ENCODE results near the gene XXYLT1. TPM values are rescaled to one million over a fixed set of nuclear protein-coding genes. Genes with fewer than 3 reads are reported as not detected.

The XXYLT1 gene
- total and polyA plus RNA-seq, 10 of the 15 experiments (the other 5 are each of a cell fraction or from before 2014, with no cell fraction given) = 1.2 to 14.2 (median 9.3) TPM

DNA sequence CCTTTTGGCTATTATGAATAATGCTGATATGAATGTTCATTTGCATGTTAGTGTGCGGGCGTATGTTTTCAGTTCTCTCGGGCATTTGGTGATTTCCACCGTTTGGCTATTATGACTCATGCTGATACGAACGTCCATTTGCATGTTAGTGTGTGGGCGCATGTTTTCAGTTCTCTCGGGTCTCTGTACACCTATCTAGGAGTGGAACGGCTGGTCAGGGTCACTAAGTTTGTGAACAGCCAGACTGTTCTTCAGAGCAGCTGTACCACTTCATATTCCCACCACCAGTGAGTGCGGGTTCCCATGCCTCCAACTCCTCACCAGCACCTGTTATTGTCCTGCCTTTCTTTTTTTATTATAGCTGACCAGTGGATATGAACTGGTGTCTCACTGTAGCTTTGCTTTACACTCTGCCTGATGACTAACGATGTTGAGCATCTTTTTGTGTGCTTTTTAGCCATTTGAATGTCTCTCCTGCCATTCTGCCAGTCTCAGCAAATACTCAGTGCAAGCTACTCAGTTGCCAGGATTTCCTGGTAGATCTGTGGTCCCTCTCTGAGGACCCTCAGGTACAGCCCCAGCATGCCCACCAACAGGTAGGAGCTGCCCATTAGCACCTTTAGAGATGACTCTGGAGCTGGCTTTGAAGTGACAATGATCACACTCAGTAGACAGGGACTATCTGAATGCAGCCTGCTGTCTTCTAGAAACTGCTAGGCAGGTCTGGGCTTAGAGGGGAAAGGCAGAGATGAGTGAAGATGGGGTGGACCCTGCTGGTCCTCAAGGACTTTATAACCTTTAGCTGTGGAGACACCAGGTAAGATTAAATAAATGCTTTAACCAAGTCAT lies 141.1 kb downstream of the XXYLT1 start:
- Histone ChIP-seq H3K27ac (ENCODE audit: control insufficient read depth, insufficient read depth) (peak overlapping the region; percentile 91), H3K36me3 (ENCODE audit: control insufficient read depth in 2 of 2, insufficient read depth in 2 of 2, low read length in 1 of 2) (no peaks in the 10 kb centered on the region), H3K4me3 (peak overlapping the region; percentile 9; the same call in 1 of the 2 replicates), H3K4me1 (ENCODE audit: control insufficient read depth, insufficient read depth, low read length) (peaks cover 60% of the 10 kb centered on the region), H3K9me3 (replicated peaks; ENCODE audit: control insufficient read depth, insufficient read depth, low read length) (no peaks in the 10 kb centered on the region), H4K20me1 (ENCODE audit: control insufficient read depth, insufficient read depth) (no peaks in the 10 kb centered on the region), H2AFZ (ENCODE audit: control insufficient read depth, low read depth, low read length) (peak overlapping the region; percentile 2; the same call in 1 of the 2 replicates), H3K4me2 (ENCODE audit: control insufficient read depth, insufficient read depth) (peak overlapping the region; percentile 88), H3K79me2 (ENCODE audit: control insufficient read depth, insufficient read depth, low read length) (peaks cover 14% of the 10 kb centered on the region), H3K9ac (ENCODE audit: control insufficient read depth, insufficient read depth, low read length) (peak overlapping the region; percentile 78), H3K27me3 (replicated peaks in 1 of 2; ENCODE audit: control insufficient read depth in 2 of 2, insufficient read depth in 2 of 2, low read length in 1 of 2) (no peaks in the 10 kb centered on the region)
- ChIA-PET RAD21 (ENCODE audit: unreplicated experiment) (interaction anchor here (0.7 to 5.2 kb wide), 19 partner anchors 9 to 458 kb away, joined by 3 to 111 read pairs (median 7); partner anchors contain the start of genes LSG1 and XXYLT1), SMC1A (ENCODE audit: uncharacterized antibody, unreplicated experiment) (interaction anchor here (1.0 to 11.1 kb wide), 18 partner anchors 10 to 458 kb away, joined by 3 to 178 read pairs (median 8); partner anchors contain the start of genes LSG1 and XXYLT1), CTCF (interaction anchor here (0.8 to 4.1 kb wide), 25 partner anchors 9 to 459 kb away, joined by 3 to 44 read pairs (median 6); partner anchors contain the start of gene XXYLT1), POLR2A (interaction anchor here (0.5 to 8.7 kb wide), 14 partner anchors 9 to 421 kb away, joined by 3 to 136 read pairs (median 11); no protein-coding TSS in a partner anchor)
- DNase-seq (ENCODE audit: low read depth, low spot score) (peak; percentile 99), FAIRE-seq (peak; percentile 97), ATAC-seq (peak; percentile 95)
- TSS peak; percentile 99 for BruUV-seq (replicated peaks)
- in situ Hi-C loops (cut with MboI) = loop anchor here (10.0 to 25.0 kb wide), 3 partner anchors 407 to 1307 kb away; partner anchors contain the start of genes FAM43A, PPP1R2 and UBXN7
- intact Hi-C loops (cut with micrococcal nuclease; ENCODE audit: unreplicated experiment) = loop anchor here (1.0 kb wide), 5 partner anchors 17 to 129 kb away; no protein-coding TSS in a partner anchor
- under 1% methylated on average over 11 of the region's 11 CpGs for WGBS (ENCODE audit: insufficient coverage, insufficient replicate concordance, low lambda C conversion rate, missing lambda C conversion rate)
- TF ChIP-seq, protein P1, sequence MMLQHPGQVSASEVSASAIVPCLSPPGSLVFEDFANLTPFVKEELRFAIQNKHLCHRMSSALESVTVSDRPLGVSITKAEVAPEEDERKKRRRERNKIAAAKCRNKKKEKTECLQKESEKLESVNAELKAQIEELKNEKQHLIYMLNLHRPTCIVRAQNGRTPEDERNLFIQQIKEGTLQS (IDR thresholded peaks at IDR 0.05; ENCODE audit: borderline replicate concordance, extremely low read depth, low read depth, low read length) = no peak
- TF ChIP-seq, protein P2, sequence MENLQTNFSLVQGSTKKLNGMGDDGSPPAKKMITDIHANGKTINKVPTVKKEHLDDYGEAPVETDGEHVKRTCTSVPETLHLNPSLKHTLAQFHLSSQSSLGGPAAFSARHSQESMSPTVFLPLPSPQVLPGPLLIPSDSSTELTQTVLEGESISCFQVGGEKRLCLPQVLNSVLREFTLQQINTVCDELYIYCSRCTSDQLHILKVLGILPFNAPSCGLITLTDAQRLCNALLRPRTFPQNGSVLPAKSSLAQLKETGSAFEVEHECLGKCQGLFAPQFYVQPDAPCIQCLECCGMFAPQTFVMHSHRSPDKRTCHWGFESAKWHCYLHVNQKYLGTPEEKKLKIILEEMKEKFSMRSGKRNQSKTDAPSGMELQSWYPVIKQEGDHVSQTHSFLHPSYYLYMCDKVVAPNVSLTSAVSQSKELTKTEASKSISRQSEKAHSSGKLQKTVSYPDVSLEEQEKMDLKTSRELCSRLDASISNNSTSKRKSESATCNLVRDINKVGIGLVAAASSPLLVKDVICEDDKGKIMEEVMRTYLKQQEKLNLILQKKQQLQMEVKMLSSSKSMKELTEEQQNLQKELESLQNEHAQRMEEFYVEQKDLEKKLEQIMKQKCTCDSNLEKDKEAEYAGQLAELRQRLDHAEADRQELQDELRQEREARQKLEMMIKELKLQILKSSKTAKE (IDR thresholded peaks at IDR 0.05; ENCODE audit: low read depth, poor library complexity, severe bottlenecking) = peak; percentile 94
- peak; percentile 95 for TF ChIP-seq ATF7 (IDR thresholded peaks at IDR 0.05; ENCODE audit: low read depth)
- TF ChIP-seq ZNF217 (IDR thresholded peaks at IDR 0.05) = peak; percentile 54; the same call in 1 of the 2 replicates
- TF ChIP-seq, protein P3, sequence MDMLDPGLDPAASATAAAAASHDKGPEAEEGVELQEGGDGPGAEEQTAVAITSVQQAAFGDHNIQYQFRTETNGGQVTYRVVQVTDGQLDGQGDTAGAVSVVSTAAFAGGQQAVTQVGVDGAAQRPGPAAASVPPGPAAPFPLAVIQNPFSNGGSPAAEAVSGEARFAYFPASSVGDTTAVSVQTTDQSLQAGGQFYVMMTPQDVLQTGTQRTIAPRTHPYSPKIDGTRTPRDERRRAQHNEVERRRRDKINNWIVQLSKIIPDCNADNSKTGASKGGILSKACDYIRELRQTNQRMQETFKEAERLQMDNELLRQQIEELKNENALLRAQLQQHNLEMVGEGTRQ (IDR thresholded peaks at IDR 0.05; ENCODE audit: borderline replicate concordance, low read depth, low read length) = no peak; the same call in 1 of the 2 replicates
- peak; percentile 98 to 99 for TF ChIP-seq EP300 (IDR thresholded peaks at IDR 0.05; ENCODE audit: borderline replicate concordance in 1 of 2, control insufficient read depth in 1 of 2, low read depth in 2 of 2, low read length in 2 of 2)
- TF ChIP-seq POLR2A (IDR thresholded peaks at IDR 0.05; ENCODE audit: low read depth, low read length) = peak; percentile 77
- peak; percentile 96 for TF ChIP-seq JUND (IDR thresholded peaks at IDR 0.05; ENCODE audit: low read depth, low read length)
- peak; percentile 87 for TF ChIP-seq MTA2 (IDR thresholded peaks at IDR 0.05; ENCODE audit: low read depth)
- peak; percentile 70 for TF ChIP-seq TCF3 (IDR thresholded peaks at IDR 0.05; ENCODE audit: borderline replicate concordance, insufficient read depth, low read depth, low read length)
- TF ChIP-seq IKZF1 (conservative IDR thresholded peaks at IDR 0.05) = peak; percentile 84
- no peak for TF ChIP-seq NFYB (IDR thresholded peaks at IDR 0.05; ENCODE audit: insufficient read depth, low read depth, low read length)
- TF ChIP-seq CREM (IDR thresholded peaks at IDR 0.05; ENCODE audit: low read depth) = peak; percentile 93
- peak; percentile 94 for TF ChIP-seq MEF2B (IDR thresholded peaks at IDR 0.05; ENCODE audit: partially characterized antibody, poor library complexity, severe bottlenecking)
- TF ChIP-seq ZNF384 (IDR thresholded peaks at IDR 0.05; ENCODE audit: borderline replicate concordance, low read depth, low read length) = peak; percentile 25; the same call in 1 of the 2 replicates
- peak; percentile 100 for TF ChIP-seq POU2F2 (IDR thresholded peaks at IDR 0.05; ENCODE audit: borderline replicate concordance, low read depth, low read length)
- no peak; the same call in 1 of the 2 replicates for TF ChIP-seq GABPA (IDR thresholded peaks at IDR 0.05; ENCODE audit: low read depth)
